Measurements from ENCODE around the gene IL1B.

Gene IL1B

GRCh38 chr2:112824694-112825085 is 11.9 kb downstream of the IL1B start:
- H3K4me3 ChIP-seq (ENCODE audit: low read length) = no peak overlapping the region
- no peak for DNase-seq (ENCODE audit: low read depth)
- TF ChIP-seq CTCF (IDR thresholded peaks at IDR 0.05; ENCODE audit: insufficient read depth, low read depth, low read length, missing control alignments) = no peak

GRCh38 chr2:112821682-112822081 is 14.9 kb downstream of the IL1B start:
- DNase-seq (ENCODE audit: low read depth) = no peak
- no peak overlapping the region for H3K4me3 ChIP-seq (ENCODE audit: low read length)
- no peak for TF ChIP-seq CTCF (IDR thresholded peaks at IDR 0.05; ENCODE audit: insufficient read depth, low read depth, low read length, missing control alignments)

GRCh38 chr2:112821142-112821541 is 15.4 kb downstream of the IL1B start:
- no peak for TF ChIP-seq CTCF (IDR thresholded peaks at IDR 0.05; ENCODE audit: insufficient read depth, low read depth, low read length, missing control alignments)
- H3K4me3 ChIP-seq (ENCODE audit: low read length) = no peak overlapping the region
- peak; percentile 43 for DNase-seq (ENCODE audit: low read depth)

- no peak for TF ChIP-seq CTCF (IDR thresholded peaks at IDR 0.05; ENCODE audit: insufficient read depth, low read depth, low read length, missing control alignments)
- H3K4me3 ChIP-seq (ENCODE audit: low read length) = no peak overlapping the region
- no peak for DNase-seq (ENCODE audit: low read depth)
Measured at GRCh38 chr2:112820343-112820742, 16.2 kb downstream of the IL1B start.

GRCh38 chr2:112819081-112819480 is 17.5 kb downstream of the IL1B start:
- no peak overlapping the region for H3K4me3 ChIP-seq (ENCODE audit: low read length)
- DNase-seq (ENCODE audit: low read depth) = no peak
- TF ChIP-seq CTCF (IDR thresholded peaks at IDR 0.05; ENCODE audit: insufficient read depth, low read depth, low read length, missing control alignments) = no peak

- no peak overlapping the region for H3K4me3 ChIP-seq (ENCODE audit: low read length)
- TF ChIP-seq CTCF (IDR thresholded peaks at IDR 0.05; ENCODE audit: insufficient read depth, low read depth, low read length, missing control alignments) = no peak
Measured at GRCh38 chr2:112818094-112818902, 18.3 kb downstream of the IL1B start.

More at GRCh38 chr2:112818094-112818902, 18.3 kb downstream of the IL1B start:
- no peak for DNase-seq (ENCODE audit: low read depth)
